ENCODE results near the gene VPS9D1.

DNA sequence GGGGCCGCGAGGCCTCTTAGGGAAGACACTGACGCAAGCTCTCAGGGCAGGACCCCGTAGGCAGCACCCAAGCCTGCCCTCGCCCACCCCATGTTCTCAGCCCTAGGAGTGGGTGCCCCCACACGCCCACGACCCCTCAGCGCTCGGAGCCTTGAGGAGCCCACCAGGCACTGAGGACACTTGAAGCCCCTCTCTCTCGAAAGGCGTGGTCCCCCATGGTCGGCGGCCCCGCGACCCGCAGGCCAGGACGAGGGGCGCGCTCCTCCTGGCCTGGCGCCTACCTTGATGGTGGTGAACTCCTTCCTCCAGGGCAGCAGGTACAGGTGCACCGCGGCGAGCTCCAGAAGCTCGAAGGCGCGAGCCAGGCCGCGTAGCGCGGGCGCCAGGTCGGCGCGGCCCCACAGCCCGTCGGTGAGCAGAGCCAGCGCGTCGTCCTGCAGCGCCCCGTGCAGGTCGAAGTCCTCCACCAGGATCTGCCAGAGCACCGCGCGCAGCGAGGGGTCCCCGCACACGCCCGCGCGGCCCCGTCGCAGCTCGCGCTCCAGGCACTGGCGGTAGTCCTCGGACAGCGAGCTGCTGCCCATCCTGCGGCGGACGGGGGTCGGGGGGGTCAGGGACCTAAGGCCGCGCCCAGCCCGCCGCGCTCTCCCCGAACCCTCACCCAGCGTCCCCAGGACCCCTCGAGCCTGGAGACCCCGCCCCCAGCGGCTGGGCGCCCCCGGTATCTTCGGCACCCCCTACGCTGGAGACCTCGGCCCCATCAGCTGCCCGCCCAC is 19.9 kb downstream of the VPS9D1 start:
- no peak for TF ChIP-seq REST (IDR thresholded peaks at IDR 0.05)
- TF ChIP-seq, protein P1, sequence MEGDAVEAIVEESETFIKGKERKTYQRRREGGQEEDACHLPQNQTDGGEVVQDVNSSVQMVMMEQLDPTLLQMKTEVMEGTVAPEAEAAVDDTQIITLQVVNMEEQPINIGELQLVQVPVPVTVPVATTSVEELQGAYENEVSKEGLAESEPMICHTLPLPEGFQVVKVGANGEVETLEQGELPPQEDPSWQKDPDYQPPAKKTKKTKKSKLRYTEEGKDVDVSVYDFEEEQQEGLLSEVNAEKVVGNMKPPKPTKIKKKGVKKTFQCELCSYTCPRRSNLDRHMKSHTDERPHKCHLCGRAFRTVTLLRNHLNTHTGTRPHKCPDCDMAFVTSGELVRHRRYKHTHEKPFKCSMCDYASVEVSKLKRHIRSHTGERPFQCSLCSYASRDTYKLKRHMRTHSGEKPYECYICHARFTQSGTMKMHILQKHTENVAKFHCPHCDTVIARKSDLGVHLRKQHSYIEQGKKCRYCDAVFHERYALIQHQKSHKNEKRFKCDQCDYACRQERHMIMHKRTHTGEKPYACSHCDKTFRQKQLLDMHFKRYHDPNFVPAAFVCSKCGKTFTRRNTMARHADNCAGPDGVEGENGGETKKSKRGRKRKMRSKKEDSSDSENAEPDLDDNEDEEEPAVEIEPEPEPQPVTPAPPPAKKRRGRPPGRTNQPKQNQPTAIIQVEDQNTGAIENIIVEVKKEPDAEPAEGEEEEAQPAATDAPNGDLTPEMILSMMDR (IDR thresholded peaks at IDR 0.05; ENCODE audit: low read depth, low read length, missing input control): no peak
- no peak for TF ChIP-seq HNF4A (conservative IDR thresholded peaks at IDR 0.05)
- no peak for TF ChIP-seq TAF1 (conservative IDR thresholded peaks at IDR 0.05)
- TF ChIP-seq MAX (IDR thresholded peaks at IDR 0.05): no peak

All from liver (tissue), 3 donors.